ENCODE measurements around the gene PVALB.
"Not testable (repeated sequence)": the region's sequence is repeated elsewhere in the genome, so short reads cannot be mapped to it uniquely, and the experiment has no call there.

DNA sequence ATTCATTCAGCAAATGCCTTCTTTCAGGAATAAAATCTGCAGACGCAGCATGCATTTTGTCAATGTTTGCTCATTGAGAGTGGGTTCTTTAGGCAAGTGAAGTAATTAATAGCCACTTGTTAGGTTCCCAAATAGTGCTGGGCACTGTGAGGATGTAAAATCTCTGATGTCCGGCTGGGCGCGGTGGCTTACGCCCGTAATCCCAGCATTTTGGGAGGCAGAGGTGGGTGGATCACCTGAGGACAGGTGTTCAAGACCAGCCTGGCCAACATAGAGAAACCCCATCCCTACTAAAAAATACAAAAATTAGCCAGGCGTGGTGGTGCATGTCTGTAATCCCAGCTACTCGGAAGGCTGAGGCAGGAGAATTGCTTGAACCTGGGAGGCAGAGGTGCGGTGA is 62.0 kb downstream of the PVALB start:
- not testable (repeated sequence) for TF ChIP-seq SUZ12 (IDR thresholded peaks at IDR 0.05); BHLHE40 (IDR thresholded peaks at IDR 0.05; ENCODE audit: borderline replicate concordance); SP1 (IDR thresholded peaks at IDR 0.05); HDGF (IDR thresholded peaks at IDR 0.05; ENCODE audit: borderline replicate concordance); FOXK2 (IDR thresholded peaks at IDR 0.05); NFRKB (IDR thresholded peaks at IDR 0.05); FOXM1 (IDR thresholded peaks at IDR 0.05; ENCODE audit: borderline replicate concordance); L3MBTL2 (conservative IDR thresholded peaks at IDR 0.05); ZNF384 (IDR thresholded peaks at IDR 0.05); ELF4 (IDR thresholded peaks at IDR 0.05); CTBP1 (IDR thresholded peaks at IDR 0.05; ENCODE audit: borderline replicate concordance)
